Nephron progenitor cell (in vitro differentiated cells): Measurements from ENCODE around the gene PDIA2.
"Not testable (repeated sequence)": the region's sequence is repeated elsewhere in the genome, so short reads cannot be mapped to it uniquely, and the experiment has no call there.

ENCODE experiments used
- DNase-seq: peaks from one replicate; pipeline ENCODE4 v3.0.0; 2021
- H3K27ac Mint-ChIP-seq: 2 replicates; pipeline ENCODE4 v1.8.0; 2021; ENCODE audit warnings: mild to moderate bottlenecking, moderate library complexity, mixed read lengths
- H3K27me3 Mint-ChIP-seq: 2 replicates; pipeline ENCODE4 v1.8.0; 2021; ENCODE audit warnings: mild to moderate bottlenecking, low read depth, mixed read lengths; ENCODE audit not compliant: poor library complexity
- H3K36me3 Mint-ChIP-seq: 2 replicates; pipeline ENCODE4 v1.8.0; 2021; ENCODE audit warnings: low read depth, mixed read lengths
- H3K4me1 Mint-ChIP-seq: 2 replicates; pipeline ENCODE4 v1.8.0; 2021; ENCODE audit warnings: mixed read lengths
- H3K4me3 Mint-ChIP-seq: 2 replicates; pipeline ENCODE4 v1.8.0; 2021; ENCODE audit warnings: mild to moderate bottlenecking, moderate library complexity, mixed read lengths
- H3K9me3 Mint-ChIP-seq: 2 replicates; pipeline ENCODE4 v1.8.0; 2021; ENCODE audit warnings: mild to moderate bottlenecking, moderate library complexity, mixed read lengths
- TF ChIP-seq, protein P1 (sequence below): fragments of 200-600 bp; sonication (generic); IDR thresholded peaks from 2 replicates; pipeline ENCODE4 v1.5.0; 2021; ENCODE audit warnings: antibody characterized with exemption

The PDIA2 gene

DNA sequence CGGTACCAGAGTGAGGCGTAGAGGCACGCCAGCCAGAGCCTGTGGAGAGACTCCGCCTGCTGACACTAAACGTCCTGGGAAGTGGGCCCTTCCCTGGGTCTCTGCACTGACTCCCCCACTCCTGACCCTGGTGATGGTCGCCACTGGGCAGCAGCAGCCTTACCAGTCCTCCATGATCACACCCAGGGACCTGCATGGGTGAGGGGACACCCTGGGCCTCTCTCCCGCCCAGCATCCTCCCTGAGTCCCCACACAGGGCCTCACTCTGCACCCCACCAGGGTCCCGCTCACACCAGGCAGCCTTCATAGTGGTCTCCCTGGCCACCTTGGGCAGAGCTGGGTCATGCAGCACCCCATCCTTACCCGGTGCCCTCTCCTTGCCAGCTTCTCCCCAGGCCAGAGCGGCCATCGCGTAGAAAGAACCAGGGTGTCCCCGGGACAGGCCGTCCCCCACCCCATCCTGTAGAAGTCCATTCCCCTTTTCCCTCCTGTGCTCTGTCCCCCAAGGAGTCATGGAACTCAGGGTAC is 17.9 kb upstream of the PDIA2 start:
- H3K9me3 Mint-ChIP-seq = no peaks in the 10 kb centered on the region
- no peaks in the 10 kb centered on the region for H3K4me1 Mint-ChIP-seq
- H3K4me3 Mint-ChIP-seq = no peak overlapping the region
- H3K27me3 Mint-ChIP-seq = peaks cover 6% of the 10 kb centered on the region
- TF ChIP-seq, protein P1, sequence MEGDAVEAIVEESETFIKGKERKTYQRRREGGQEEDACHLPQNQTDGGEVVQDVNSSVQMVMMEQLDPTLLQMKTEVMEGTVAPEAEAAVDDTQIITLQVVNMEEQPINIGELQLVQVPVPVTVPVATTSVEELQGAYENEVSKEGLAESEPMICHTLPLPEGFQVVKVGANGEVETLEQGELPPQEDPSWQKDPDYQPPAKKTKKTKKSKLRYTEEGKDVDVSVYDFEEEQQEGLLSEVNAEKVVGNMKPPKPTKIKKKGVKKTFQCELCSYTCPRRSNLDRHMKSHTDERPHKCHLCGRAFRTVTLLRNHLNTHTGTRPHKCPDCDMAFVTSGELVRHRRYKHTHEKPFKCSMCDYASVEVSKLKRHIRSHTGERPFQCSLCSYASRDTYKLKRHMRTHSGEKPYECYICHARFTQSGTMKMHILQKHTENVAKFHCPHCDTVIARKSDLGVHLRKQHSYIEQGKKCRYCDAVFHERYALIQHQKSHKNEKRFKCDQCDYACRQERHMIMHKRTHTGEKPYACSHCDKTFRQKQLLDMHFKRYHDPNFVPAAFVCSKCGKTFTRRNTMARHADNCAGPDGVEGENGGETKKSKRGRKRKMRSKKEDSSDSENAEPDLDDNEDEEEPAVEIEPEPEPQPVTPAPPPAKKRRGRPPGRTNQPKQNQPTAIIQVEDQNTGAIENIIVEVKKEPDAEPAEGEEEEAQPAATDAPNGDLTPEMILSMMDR = no peak
- H3K36me3 Mint-ChIP-seq = peaks cover 17% of the 10 kb centered on the region
- DNase-seq = no peak
- peak overlapping the region; percentile 89 for H3K27ac Mint-ChIP-seq

DNA sequence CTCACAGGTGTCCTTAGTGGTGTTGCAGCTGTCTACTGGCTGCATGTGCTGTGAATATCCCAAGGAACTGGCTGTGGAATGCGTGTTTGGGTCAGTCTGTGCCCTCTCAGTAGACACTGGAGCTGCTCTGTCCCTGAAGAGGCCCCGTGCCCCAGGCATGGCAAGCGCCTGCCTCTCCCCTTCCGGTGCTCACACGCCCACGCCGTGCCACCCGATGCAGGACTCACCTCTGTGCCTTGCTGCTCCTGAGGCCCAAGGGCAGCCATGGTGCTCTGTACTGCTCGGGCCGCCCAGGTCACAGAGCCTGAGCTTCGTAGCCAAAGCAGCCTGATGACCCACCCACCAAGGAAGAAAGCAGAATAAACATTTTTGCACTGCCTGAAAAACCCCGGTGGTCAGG is 17.3 kb upstream of the PDIA2 start:
- Mint-ChIP-seq H3K4me1 (no peaks in the 10 kb centered on the region), H3K4me3 (no peak overlapping the region), H3K36me3 (peaks cover 13% of the 10 kb centered on the region), H3K27me3 (peaks cover 6% of the 10 kb centered on the region), H3K27ac (peak overlapping the region; percentile 89), H3K9me3 (no peaks in the 10 kb centered on the region)
- TF ChIP-seq, protein P1 = no peak
- no peak for DNase-seq

DNA sequence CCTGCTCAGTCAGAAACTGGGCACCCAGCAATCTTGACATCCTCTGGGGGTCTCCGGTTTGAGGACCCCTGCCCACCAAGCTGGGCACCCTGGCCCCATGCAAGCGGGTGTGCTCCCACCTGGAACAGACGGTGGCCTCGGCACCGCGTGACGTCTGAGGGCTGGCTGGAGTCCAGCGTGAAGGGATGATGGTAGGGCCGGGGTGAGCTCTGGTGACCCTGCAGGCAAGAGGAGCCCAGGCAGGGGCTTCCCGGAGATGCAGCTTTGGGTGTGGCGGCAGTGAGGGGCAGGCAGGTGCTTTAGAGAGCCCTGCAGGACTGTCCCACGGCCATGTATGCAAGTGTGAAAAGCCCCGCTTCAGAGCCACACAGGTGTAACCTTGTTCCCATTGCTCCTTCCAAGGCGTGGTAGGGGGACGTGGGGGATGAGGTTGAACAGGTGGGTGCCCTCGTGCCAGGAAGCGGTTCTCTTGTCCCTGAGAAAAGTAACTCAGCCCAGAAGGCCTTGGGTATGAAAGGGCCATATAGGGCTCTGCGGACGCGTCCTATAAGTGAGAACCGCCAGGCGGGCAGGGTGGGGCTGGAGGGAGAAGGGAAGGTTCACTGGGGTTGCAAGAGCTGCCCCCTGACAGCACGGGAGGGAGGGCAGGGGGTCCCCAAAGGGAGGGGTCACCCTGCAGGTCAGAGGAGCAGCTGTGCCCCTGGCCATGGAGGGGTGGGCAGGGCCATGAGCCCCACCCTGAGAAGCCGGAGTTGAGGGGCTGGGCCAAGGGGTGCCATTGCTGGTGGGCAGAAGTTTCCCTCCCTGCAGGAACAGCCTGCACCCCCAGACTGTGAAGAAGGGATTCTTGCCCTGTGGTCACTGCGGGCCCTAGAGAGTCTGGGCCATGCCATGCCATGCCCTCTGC is 16.5 kb upstream of the PDIA2 start:
- H3K4me1 Mint-ChIP-seq = no peaks in the 10 kb centered on the region

DNA sequence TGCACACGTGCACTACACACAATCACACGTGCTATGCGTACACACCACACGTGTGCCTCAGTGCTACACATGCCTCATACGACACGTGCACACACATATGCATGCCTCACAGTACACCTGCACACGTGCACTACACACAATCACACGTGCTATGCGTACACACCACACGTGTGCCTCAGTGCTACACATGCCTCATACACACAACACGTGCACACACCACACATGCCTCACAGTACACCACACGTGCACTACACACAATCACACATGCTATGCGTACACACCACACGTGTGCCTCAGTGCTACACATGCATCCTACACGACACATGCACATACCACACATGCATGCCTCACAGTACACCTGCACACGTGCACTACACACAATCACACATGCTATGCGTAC is 15.4 kb upstream of the PDIA2 start:
- H3K9me3 Mint-ChIP-seq, H3K4me3 Mint-ChIP-seq, H3K4me1 Mint-ChIP-seq, H3K36me3 Mint-ChIP-seq, DNase-seq: not testable (repeated sequence)
- H3K27me3 Mint-ChIP-seq = peaks cover 16% of the 10 kb centered on the region
- peak overlapping the region; percentile 70 for H3K27ac Mint-ChIP-seq

More for the DNA sequence above, 16.5 kb upstream of the PDIA2 start:
- no peak for DNase-seq
- Mint-ChIP-seq H3K27me3 (peaks cover 9% of the 10 kb centered on the region), H3K36me3 (peaks cover 11% of the 10 kb centered on the region), H3K4me3 (no peak overlapping the region), H3K9me3 (no peaks in the 10 kb centered on the region), H3K27ac (no peak overlapping the region)
- TF ChIP-seq, protein P1 = no peak

DNA sequence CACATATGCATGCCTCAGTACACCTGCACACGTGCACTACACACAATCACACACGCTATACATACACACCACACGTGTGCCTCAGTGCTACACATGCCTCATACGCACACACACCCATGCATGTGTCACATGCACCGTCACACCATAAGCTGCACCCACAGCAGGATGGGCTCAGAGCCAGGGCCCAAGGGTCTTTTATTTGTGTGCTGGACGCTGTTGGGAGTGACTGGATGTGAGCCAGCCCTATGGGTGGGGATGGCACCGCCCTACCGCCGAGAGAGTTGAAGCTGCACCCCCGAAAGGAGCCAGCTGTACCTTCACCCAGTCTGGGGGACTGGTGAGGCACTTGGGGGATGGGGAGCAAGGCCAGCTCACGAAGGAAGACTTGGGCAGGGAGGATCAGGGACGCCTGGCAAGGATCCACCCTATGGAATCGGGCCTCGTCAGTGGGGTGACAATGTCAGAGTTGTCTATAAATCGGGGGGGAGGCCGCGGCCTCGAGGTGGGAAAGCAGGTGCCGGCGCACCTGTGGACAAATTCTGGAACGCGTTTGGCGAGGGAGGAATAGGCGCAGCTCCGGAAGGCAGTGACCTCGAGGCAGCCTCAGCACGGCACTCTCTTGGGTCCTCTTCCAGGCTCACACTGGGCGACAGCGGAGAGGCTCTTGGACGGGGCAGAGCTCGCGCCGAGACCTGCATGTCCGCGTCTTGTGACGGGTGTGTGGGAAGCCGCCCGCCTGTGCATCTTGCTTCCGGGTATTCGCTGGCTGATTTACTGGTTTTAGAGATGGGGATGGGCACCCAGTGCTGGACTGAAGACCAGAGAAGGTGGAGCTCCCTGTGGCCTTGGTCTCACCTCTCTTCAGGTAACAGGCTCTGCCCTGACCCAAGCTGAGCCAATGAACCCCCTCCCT is 14.6 kb upstream of the PDIA2 start:
- no peaks in the 10 kb centered on the region for H3K4me1 Mint-ChIP-seq
- H3K27ac Mint-ChIP-seq = no peak overlapping the region
- H3K9me3 Mint-ChIP-seq = no peaks in the 10 kb centered on the region
- H3K36me3 Mint-ChIP-seq = peaks cover 2% of the 10 kb centered on the region
- no peak overlapping the region for H3K4me3 Mint-ChIP-seq
- DNase-seq = no peak
- H3K27me3 Mint-ChIP-seq = peaks cover 24% of the 10 kb centered on the region
- TF ChIP-seq, protein P1 = no peak
